Loucy (cell line): ENCODE data around the gene SPEF2.

Source experiments
- EZH2phosphoT487 ChIP-seq: fragments of 200-600 bp; IDR thresholded peaks from 2 replicates; pipeline ENCODE4 v1.6.1; 2018; ENCODE audit warnings: antibody characterized with exemption, mild to moderate bottlenecking, moderate library complexity, borderline replicate concordance
- TF ChIP-seq, protein P1 (sequence below): fragments of 200-600 bp; sonication (generic); conservative IDR thresholded peaks from 2 replicates; pipeline ENCODE4 v1.5.1; 2014; ENCODE audit warnings: mild to moderate bottlenecking, antibody characterized with exemption, low read length

DNA sequence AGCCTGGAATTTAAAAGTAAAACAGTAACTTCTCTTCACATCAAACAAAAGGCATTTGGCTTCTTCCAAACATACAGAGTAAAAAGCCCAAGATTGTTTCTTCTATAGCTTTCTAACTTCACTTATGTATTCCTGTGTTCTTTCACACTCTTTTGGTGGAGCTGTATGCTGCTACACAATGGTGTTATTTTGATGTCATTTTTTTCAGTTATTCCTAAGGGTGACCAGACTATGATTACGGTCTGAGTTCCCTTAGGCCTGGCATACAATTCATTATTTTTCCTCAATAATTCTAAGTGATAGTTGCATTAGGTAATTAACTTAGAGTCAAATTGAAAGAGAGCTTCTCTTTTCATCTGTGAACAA is 172.8 kb downstream of the SPEF2 start:
- TF ChIP-seq, protein P1, sequence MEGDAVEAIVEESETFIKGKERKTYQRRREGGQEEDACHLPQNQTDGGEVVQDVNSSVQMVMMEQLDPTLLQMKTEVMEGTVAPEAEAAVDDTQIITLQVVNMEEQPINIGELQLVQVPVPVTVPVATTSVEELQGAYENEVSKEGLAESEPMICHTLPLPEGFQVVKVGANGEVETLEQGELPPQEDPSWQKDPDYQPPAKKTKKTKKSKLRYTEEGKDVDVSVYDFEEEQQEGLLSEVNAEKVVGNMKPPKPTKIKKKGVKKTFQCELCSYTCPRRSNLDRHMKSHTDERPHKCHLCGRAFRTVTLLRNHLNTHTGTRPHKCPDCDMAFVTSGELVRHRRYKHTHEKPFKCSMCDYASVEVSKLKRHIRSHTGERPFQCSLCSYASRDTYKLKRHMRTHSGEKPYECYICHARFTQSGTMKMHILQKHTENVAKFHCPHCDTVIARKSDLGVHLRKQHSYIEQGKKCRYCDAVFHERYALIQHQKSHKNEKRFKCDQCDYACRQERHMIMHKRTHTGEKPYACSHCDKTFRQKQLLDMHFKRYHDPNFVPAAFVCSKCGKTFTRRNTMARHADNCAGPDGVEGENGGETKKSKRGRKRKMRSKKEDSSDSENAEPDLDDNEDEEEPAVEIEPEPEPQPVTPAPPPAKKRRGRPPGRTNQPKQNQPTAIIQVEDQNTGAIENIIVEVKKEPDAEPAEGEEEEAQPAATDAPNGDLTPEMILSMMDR = no peak
- TF ChIP-seq EZH2phosphoT487 = no peak
